Measurements from ENCODE around the gene CDKAL1.

CDKAL1 gene

DNA sequence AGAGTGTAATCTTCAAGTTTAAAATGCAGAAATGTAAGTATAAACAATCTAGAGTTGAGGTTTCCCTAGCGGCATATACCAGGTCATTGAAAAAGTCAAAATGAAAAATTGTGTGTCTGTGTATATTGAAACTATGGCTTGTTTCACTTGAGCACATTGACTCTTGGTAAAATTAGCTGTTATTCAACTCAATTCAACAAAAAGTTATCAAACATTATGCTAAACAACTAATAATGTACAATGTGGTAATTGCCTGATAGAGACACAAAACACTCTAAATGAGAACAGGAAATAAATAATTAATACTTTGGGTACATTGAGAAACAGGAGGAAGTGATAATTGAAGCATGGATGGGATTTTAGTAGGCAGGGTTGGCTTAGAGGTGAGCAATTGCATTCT lies 444.8 kb downstream of the CDKAL1 start:
- no peak overlapping the region for H2AFZ ChIP-seq (ENCODE audit: low read length)
- no peak for DNase-seq
- no peaks in the 10 kb centered on the region for H3K9me3 ChIP-seq (replicated peaks; ENCODE audit: insufficient read depth, low read length)
- no peak for TF ChIP-seq EZH2 (optimal IDR thresholded peaks at IDR 0.05; ENCODE audit: low read depth, low read length)
- no peak for TF ChIP-seq EZH2phosphoT487 (IDR thresholded peaks at IDR 0.05; ENCODE audit: low read length)
- no peak for TF ChIP-seq CTCF (IDR thresholded peaks at IDR 0.05; ENCODE audit: low read length)
- no peak overlapping the region for H3K4me2 ChIP-seq (ENCODE audit: low read depth, low read length)
- H3K4me3 ChIP-seq (ENCODE audit: low read length): no peak overlapping the region
- H3K4me1 ChIP-seq (ENCODE audit: low read length): no peaks in the 10 kb centered on the region
- H3K9ac ChIP-seq (ENCODE audit: low read length): no peak overlapping the region
- no peaks in the 10 kb centered on the region for H3K9me2 ChIP-seq (replicated peaks; ENCODE audit: insufficient read depth, low read length)
- no peaks in the 10 kb centered on the region for H3F3A ChIP-seq (ENCODE audit: insufficient read depth, low read length)
- no peaks in the 10 kb centered on the region for H3K36me3 ChIP-seq (replicated peaks; ENCODE audit: insufficient read depth, low read length)
- no peaks in the 10 kb centered on the region for H3K79me2 ChIP-seq (ENCODE audit: low read length)
- no peak overlapping the region for H3K27ac ChIP-seq (ENCODE audit: low read length)
- no peaks in the 10 kb centered on the region for H3K27me3 ChIP-seq (replicated peaks; ENCODE audit: insufficient read depth, low read length)
- no peaks in the 10 kb centered on the region for H4K20me1 ChIP-seq (ENCODE audit: insufficient read depth, low read length)

DNA sequence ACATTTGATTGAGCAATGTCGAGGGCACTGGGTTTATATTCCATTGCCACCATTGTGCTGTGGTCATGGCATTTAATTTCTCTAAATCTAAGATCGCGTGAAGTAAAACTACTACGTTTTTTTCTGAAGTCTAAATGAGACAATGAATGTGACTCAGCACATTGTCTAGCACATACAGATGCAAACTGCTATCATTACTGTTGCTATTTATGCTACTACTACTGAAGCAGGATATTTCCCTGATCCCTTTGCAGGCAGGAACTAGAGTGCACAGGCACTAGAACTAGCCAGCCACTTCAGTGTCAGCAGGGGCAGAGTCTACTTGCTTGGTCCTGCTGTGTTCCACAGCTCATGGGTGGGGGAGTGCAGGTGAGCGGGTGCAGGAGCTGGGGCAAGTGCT lies 449.7 kb downstream of the CDKAL1 start:
- Histone ChIP-seq H3K9ac (ENCODE audit: low read length) (no peak overlapping the region), H3K4me2 (ENCODE audit: low read depth, low read length) (no peak overlapping the region), H3K4me1 (ENCODE audit: low read length) (no peaks in the 10 kb centered on the region), H3K27me3 (replicated peaks; ENCODE audit: insufficient read depth, low read length) (no peaks in the 10 kb centered on the region), H3F3A (ENCODE audit: insufficient read depth, low read length) (no peaks in the 10 kb centered on the region), H3K36me3 (replicated peaks; ENCODE audit: insufficient read depth, low read length) (no peaks in the 10 kb centered on the region), H3K27ac (ENCODE audit: low read length) (no peak overlapping the region), H3K9me3 (replicated peaks; ENCODE audit: insufficient read depth, low read length) (no peaks in the 10 kb centered on the region), H3K79me2 (ENCODE audit: low read length) (no peaks in the 10 kb centered on the region), H3K9me2 (replicated peaks; ENCODE audit: insufficient read depth, low read length) (no peaks in the 10 kb centered on the region), H2AFZ (ENCODE audit: low read length) (no peak overlapping the region), H4K20me1 (ENCODE audit: insufficient read depth, low read length) (no peaks in the 10 kb centered on the region), H3K4me3 (ENCODE audit: low read length) (no peak overlapping the region)
- TF ChIP-seq EZH2 (optimal IDR thresholded peaks at IDR 0.05; ENCODE audit: low read depth, low read length): no peak
- no peak for TF ChIP-seq EZH2phosphoT487 (IDR thresholded peaks at IDR 0.05; ENCODE audit: low read length)
- TF ChIP-seq CTCF (IDR thresholded peaks at IDR 0.05; ENCODE audit: low read length): no peak
- no peak for DNase-seq

DNA sequence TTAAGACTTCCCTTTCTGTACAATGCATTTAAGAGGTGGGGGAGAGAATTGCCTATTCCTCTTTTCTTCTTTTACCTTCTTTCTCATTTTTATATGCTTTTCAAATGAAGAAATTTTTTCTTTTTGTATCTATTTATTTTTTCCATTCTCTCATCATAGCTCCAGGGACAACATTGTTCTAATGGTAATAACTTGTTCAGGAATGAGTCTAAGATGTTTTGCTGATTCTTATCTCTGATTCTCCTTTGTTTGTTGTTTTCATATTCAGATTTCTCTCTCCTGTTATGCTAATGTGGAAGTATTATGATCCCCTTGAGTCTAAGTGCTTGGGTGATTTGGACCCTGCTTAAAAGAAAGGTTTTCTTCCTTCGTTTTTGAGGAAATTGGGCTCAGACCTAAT lies 451.6 kb downstream of the CDKAL1 start:
- Histone ChIP-seq H3K79me2 (ENCODE audit: low read length) (no peaks in the 10 kb centered on the region), H3K9me3 (replicated peaks; ENCODE audit: insufficient read depth, low read length) (no peaks in the 10 kb centered on the region), H3K4me2 (ENCODE audit: low read depth, low read length) (no peak overlapping the region), H3K9me2 (replicated peaks; ENCODE audit: insufficient read depth, low read length) (no peaks in the 10 kb centered on the region), H4K20me1 (ENCODE audit: insufficient read depth, low read length) (no peaks in the 10 kb centered on the region), H3F3A (ENCODE audit: insufficient read depth, low read length) (no peaks in the 10 kb centered on the region), H3K27ac (ENCODE audit: low read length) (no peak overlapping the region), H3K4me3 (ENCODE audit: low read length) (no peak overlapping the region), H2AFZ (ENCODE audit: low read length) (no peak overlapping the region), H3K36me3 (replicated peaks; ENCODE audit: insufficient read depth, low read length) (no peaks in the 10 kb centered on the region), H3K9ac (ENCODE audit: low read length) (no peak overlapping the region), H3K4me1 (ENCODE audit: low read length) (no peaks in the 10 kb centered on the region), H3K27me3 (replicated peaks; ENCODE audit: insufficient read depth, low read length) (no peaks in the 10 kb centered on the region)
- no peak for TF ChIP-seq EZH2 (optimal IDR thresholded peaks at IDR 0.05; ENCODE audit: low read depth, low read length)
- no peak for TF ChIP-seq CTCF (IDR thresholded peaks at IDR 0.05; ENCODE audit: low read length)
- no peak for TF ChIP-seq EZH2phosphoT487 (IDR thresholded peaks at IDR 0.05; ENCODE audit: low read length)
- no peak for DNase-seq
